MG63 (cell line): ENCODE measurements around the gene SUPV3L1. TPM values are rescaled to one million over a fixed set of nuclear protein-coding genes. Genes with fewer than 3 reads are reported as not detected.
A peak's percentile ranks its signal among the peaks of the same experiment; 100 is the strongest.

Source experiments
- DNase-seq: peaks from one replicate; pipeline ENCODE4 v3.0.0-alpha.2; 2020
- H3K27me3 ChIP-seq: fragments of 250-450 bp; sonication (Bioruptor Pico); 2 replicates; pipeline ENCODE4 v1.5.1; 2020; ENCODE audit warnings: mild to moderate bottlenecking, moderate library complexity
- H3K36me3 ChIP-seq: fragments of 250-450 bp; sonication (Bioruptor Pico); 2 replicates; pipeline ENCODE4 v1.5.1; 2020; ENCODE audit warnings: mild to moderate bottlenecking, moderate library complexity
- H3K4me3 ChIP-seq: fragments of 250-450 bp; sonication (Bioruptor Pico); 2 replicates; pipeline ENCODE4 v1.5.1; 2020; ENCODE audit warnings: mild to moderate bottlenecking, moderate library complexity
- H3K9me3 ChIP-seq: fragments of 250-450 bp; sonication (Bioruptor Pico); 2 replicates; pipeline ENCODE4 v1.5.1; 2020; ENCODE audit warnings: mild to moderate bottlenecking, moderate library complexity
- total RNA-seq: library from RNA; depleted of rRNA; stranded (reverse); fragments of >200 nt; shearing (Covaris generic); gene quantifications from 2 replicates; pipeline ENCODE4 v1.2.3, GENCODE V29; 2014; ENCODE audit warnings: low replicate concordance

Gene SUPV3L1
- total RNA-seq, 1 experiment from 2014 or later, result 21.2 TPM

DNA sequence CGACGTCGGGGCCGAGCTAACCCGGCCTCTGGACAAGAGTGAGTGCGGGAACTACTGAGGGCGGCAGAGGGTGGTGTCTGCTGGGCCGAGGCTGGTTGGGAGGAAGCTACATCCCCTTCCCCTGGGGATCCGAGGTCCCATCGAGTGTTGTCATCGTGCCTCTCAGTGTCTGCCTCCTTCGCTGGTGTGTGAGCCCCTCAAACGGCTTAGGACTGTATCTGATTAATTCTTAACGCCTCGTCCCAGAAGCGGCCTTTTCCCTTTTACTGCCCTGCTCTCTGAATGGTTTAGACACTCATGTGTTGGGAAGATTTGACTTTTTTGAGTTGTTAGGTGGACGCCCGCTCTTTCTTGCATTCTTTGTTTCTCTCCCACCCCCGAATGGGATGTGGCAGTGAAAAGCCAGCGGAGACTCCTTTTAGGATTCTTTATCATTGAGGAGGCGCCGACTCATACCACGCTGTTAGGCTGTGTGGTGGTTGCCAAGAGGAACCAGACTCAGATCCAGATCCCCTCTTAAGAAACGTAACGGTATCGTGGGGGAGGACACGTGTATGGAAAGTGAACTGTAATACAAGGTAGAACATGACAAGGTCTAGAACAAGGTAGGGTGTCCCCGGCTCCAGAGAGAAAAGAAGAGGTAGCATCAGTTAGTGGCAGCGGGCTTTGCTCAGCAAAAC lies 631 bp downstream of the SUPV3L1 start:
- H3K36me3 ChIP-seq, result peaks cover 18% of the 10 kb centered on the region
- H3K4me3 ChIP-seq, result peak overlapping the region; percentile 95
- H3K9me3 ChIP-seq, result no peaks in the 10 kb centered on the region
- DNase-seq, result peak; percentile 6
- H3K27me3 ChIP-seq, result no peaks in the 10 kb centered on the region

DNA sequence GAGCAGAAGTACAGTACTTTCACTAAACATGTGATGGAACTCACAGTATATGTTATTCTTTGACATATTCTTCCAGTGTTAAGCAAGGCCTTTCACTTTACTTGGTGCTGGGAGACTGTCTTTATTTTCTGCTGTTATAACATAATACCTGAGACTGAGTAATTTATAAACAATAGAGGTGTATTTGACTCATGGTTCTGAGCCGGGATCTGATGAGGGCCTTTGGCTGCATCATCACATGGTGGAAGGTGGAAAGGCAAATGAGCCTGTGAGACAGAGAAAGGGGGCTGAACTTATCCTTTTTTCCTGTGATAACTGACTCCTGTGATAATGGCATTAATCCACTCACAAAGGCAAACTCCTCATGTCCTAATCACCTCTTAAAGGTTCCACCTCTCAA lies 1.4 kb downstream of the SUPV3L1 start:
- peak overlapping the region; percentile 95 for H3K4me3 ChIP-seq
- H3K36me3 ChIP-seq, result peaks cover 23% of the 10 kb centered on the region
- no peak for DNase-seq
- no peaks in the 10 kb centered on the region for H3K9me3 ChIP-seq
- no peaks in the 10 kb centered on the region for H3K27me3 ChIP-seq

DNA sequence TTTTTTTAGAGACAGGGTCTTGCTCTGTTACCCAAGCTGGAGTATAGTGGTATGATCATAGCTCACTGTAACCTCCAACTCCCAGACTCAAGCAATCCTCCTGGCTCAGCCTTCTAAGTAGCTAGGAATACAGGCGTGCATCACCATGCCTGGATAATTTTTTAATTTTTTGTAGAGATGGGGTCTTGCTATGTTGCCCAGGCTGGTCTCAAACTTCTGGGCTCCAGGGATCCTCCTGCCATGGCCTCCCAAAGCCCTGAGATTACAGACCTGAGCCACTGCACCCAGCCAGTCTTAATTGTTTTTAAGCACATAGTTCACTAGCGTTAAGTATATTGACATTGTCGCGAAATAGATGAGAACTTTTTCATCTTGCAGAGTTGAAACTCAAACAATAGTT lies 2.0 kb downstream of the SUPV3L1 start:
- H3K4me3 ChIP-seq, result no peak overlapping the region
- DNase-seq, result no peak
- no peaks in the 10 kb centered on the region for H3K9me3 ChIP-seq
- peaks cover 29% of the 10 kb centered on the region for H3K36me3 ChIP-seq
- no peaks in the 10 kb centered on the region for H3K27me3 ChIP-seq

DNA sequence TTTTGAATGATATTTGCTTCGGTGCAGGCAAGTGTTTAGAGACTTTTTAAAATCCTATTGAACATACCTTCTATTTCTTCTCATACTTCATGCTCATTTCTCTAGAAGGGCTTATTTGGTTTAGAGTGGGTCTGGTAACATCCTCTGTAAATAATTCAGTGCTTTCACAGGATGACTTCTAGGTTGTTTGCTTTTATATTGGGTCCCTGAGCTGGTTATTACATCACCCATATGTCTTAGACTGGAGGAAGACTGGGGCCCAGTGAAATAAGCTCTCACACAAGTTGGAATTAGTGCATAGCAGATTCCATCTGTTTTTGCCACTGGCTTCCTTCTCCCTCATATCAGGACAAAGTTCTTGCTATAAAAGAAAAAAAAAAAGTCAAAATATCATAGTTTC lies 6.5 kb downstream of the SUPV3L1 start:
- no peak overlapping the region for H3K4me3 ChIP-seq
- H3K27me3 ChIP-seq, result no peaks in the 10 kb centered on the region
- no peak for DNase-seq
- peaks cover 45% of the 10 kb centered on the region for H3K36me3 ChIP-seq
- H3K9me3 ChIP-seq, result no peaks in the 10 kb centered on the region

DNA sequence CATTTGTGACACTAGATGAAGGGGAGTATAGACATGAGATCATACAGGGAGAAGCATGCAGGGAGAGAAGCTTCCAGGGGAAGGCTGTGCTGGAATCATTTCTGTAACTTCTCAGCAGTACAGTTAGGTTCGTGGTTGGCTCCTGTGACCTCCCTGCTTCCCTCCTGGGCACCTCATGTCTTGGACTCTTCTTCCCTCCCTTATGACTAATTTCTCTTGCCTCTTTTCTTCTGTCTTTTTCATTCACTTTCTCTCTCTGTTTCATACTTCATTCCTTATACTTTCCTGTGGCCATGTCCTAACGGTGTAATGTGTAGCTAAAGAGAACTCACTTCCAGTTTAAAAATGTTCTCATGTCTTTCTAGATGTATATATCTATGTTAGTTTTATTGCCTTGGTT lies 21.0 kb downstream of the SUPV3L1 start:
- H3K4me3 ChIP-seq, result no peak overlapping the region
- DNase-seq, result no peak
- no peaks in the 10 kb centered on the region for H3K27me3 ChIP-seq
- peaks cover 47% of the 10 kb centered on the region for H3K36me3 ChIP-seq
- H3K9me3 ChIP-seq, result no peaks in the 10 kb centered on the region

DNA sequence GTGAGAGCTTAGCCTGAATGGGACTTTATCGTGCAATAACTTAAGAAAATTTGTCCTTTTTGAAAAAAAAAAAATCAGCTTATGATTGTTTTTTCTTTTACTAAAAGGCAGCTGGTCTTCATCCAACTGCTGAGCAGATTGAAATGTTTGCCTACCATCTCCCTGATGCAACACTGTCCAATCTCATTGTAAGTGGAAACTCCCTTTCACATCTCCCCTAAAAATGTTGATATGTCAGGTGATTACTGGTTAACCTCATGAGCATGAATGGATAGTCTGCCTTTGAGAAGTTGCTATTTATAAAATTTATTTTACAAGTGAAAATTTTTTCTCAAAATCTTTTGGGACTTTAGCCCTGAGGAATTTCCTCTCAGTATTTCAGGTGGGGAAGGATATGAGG lies 22.3 kb downstream of the SUPV3L1 start:
- no peak for DNase-seq
- H3K4me3 ChIP-seq, result no peak overlapping the region
- peaks cover 50% of the 10 kb centered on the region for H3K36me3 ChIP-seq
- no peaks in the 10 kb centered on the region for H3K27me3 ChIP-seq
- no peaks in the 10 kb centered on the region for H3K9me3 ChIP-seq

DNA sequence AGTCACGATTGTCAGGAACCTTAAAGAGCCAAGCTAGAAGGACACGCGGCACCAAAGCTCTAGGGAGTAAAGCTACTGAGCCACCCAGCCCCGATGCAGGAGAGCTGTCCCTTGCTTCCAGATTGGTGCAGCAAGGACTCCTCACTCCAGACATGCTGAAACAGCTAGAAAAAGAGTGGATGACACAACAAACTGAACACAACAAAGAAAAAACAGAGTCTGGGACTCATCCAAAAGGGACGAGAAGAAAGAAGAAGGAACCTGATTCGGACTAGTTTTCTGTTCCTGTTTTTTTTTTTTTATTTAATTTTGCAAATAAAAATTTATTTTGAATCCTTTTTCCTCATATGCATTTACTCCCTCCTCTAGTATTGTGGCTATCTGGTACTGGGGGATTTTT lies 28.7 kb downstream of the SUPV3L1 start:
- no peak for DNase-seq
- Histone ChIP-seq H3K27me3 (no peaks in the 10 kb centered on the region), H3K9me3 (no peaks in the 10 kb centered on the region), H3K4me3 (no peak overlapping the region), H3K36me3 (peaks cover 34% of the 10 kb centered on the region)

DNA sequence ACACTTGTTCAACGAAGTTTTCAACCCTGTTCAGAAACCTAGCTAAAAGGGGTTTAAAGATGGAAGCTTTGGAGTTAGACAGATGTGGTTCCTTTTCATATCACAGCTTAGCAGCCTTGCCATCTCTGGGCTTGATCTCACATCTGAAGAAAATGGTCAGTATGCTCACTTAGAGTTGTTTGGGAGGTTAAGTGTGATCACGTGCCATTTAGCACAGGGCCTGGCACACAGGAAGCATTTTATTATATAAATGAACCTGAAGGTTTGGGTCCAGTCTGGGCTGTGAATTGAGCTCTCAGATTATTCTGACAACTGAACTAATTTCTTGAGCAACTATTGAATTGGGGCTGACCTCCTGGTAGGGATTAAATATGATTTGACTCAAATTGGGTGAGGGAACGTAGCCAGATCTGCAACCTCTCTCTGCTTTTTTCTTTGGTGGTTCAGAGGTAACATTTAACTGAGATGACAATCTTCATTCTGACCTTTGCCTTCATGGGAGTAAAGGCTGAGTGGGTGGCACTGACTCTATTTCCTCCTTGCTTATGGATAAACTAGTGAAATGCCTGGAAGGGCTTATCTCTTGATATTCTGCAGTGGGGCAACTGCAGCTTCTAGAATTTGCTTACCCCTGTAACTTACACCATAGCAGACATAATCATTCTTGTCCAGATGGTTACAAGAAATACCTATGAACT lies 29.9 kb downstream of the SUPV3L1 start:
- no peak for DNase-seq
- H3K27me3 ChIP-seq, result no peaks in the 10 kb centered on the region
- no peaks in the 10 kb centered on the region for H3K9me3 ChIP-seq
- no peak overlapping the region for H3K4me3 ChIP-seq
- H3K36me3 ChIP-seq, result peaks cover 26% of the 10 kb centered on the region

DNA sequence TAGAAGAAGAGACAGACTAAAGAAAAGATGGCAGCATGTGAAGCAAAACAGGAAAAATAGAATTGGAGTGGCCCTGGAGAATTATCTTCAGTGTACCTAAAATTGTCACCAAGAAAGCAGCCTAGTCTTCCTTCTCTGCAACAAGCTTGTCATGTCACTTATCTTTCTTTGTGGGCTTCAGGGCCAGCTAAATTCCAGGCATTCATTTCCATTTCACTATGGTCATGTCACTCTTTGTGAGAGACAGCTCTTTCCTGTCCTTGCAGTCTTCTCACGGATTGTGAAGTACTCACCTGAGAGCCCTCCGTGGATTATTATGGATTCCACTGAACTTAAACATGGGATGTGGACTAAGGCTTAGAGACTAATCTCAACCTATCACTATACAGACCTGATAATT lies 31.1 kb downstream of the SUPV3L1 start:
- peaks cover 21% of the 10 kb centered on the region for H3K36me3 ChIP-seq
- no peak for DNase-seq
- H3K4me3 ChIP-seq, result no peak overlapping the region
- H3K9me3 ChIP-seq, result no peaks in the 10 kb centered on the region
- no peaks in the 10 kb centered on the region for H3K27me3 ChIP-seq

DNA sequence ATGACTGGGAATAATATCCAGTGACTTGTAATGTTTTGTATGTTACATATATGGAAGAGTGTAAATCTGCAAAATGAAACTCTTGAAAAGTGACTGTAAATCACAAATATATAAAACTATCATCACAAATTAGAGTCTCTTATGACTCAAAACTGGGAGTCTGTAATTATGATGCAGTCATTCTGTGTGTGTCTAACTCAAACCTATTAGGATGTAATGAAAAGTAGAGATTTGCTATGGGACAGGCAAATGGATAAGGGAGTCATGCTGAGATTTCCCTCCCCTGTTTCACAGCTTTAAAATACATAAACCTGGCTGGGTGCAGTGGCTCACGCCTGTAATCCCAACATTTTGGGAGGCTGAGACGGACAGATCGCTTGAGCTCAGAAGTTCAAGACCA lies 31.5 kb downstream of the SUPV3L1 start:
- Histone ChIP-seq H3K27me3 (no peaks in the 10 kb centered on the region), H3K4me3 (no peak overlapping the region), H3K36me3 (peaks cover 17% of the 10 kb centered on the region), H3K9me3 (no peaks in the 10 kb centered on the region)
- DNase-seq, result no peak

DNA sequence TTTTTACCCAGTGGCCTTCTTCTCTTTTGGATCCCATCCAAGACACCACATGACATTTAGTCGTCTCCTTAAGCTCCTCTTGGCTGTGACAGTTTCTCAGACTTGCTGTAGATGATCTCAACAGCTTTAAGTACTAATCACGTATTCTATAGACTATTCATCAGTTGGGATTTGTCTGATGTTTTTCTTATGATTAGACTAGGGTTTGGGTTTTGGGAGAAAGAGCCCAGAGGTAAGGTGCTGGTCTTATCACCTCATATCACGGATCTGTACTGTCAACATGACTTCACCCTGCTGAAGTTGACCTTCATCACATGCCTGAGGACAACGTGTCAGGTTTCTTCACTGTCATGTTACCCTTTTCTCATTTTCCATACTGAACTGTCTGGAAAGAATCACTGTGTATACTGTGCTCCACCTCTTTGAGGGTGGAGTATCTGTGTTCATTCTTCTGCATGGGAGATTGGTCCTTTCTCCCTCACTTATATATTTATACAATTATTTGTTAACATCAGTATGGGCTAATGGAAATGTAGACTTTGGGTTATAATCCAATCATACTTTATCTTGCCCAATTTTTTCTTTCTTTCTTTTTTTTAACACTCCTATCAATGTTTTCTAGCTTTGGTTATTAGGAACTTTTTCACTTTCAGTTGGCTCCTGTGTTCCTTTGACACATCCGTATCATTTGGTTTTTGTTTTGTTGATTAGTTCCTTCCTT lies 33.7 kb downstream of the SUPV3L1 start:
- no peak overlapping the region for H3K4me3 ChIP-seq
- no peak for DNase-seq
- H3K9me3 ChIP-seq, result no peaks in the 10 kb centered on the region
- H3K27me3 ChIP-seq, result no peaks in the 10 kb centered on the region
- H3K36me3 ChIP-seq, result peaks cover 3% of the 10 kb centered on the region; the same call in 1 of the 2 replicates

DNA sequence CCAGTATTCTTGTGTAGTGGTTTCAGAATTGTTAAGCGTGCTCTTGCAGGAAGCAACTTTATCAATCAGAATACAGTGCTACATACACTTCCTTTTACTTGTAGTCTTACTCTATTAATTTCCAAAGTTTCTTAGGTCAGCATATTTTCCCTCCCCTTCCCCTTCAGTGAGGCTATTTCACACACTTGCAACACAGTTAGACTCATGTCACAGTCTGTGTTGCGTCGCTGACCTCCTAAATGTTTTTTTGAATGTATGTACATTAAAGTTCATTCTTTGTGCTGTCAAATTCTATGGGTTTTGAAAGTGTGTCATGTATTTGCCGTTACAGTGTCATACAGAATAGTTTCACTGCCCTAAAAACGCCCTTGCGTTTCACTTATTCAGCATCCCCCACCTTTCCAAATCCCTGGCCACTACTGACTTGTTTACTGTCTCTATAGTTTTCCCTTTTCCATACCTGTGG lies 34.7 kb downstream of the SUPV3L1 start:
- no peaks in the 10 kb centered on the region for H3K36me3 ChIP-seq
- DNase-seq, result no peak
- no peaks in the 10 kb centered on the region for H3K27me3 ChIP-seq
- no peaks in the 10 kb centered on the region for H3K9me3 ChIP-seq
- H3K4me3 ChIP-seq, result no peak overlapping the region

DNA sequence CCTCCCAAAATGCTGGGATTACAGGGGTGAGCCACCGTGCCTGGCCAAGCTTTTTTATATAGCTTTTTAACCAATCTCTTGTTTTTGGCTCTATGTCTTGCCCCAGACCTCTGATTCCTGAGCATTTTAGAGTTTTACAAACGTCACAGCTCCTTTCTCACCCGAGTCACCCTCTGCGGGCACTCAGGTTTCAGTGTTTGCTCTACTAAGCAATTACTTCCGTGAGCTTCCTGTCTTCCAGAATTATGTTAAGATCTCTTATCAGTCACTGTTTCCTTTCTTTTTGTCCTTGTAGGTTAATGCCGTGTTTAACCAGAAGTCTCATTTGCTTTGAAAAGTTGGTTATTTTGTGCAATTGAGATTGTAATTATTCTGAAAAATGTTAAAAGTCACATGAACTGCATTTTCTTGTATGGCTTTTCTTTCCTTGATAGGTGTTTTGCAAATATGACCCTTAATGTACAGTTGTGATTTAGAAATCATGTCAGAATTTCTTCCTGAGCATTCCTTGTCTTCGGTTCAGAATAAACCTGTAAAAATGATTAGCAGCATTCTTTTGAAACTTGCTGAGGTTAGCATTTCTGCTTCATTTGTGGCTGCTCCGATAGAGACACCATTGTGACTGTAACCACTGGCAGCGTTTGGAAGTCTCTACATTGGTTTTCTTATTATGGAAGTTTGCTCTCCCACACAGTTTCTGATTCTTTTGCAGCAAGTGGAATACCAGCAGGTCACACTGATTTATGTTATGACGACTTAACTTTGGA lies 35.6 kb downstream of the SUPV3L1 start:
- Histone ChIP-seq H3K4me3 (no peak overlapping the region), H3K27me3 (no peaks in the 10 kb centered on the region), H3K36me3 (no peaks in the 10 kb centered on the region), H3K9me3 (no peaks in the 10 kb centered on the region)
- no peak for DNase-seq

DNA sequence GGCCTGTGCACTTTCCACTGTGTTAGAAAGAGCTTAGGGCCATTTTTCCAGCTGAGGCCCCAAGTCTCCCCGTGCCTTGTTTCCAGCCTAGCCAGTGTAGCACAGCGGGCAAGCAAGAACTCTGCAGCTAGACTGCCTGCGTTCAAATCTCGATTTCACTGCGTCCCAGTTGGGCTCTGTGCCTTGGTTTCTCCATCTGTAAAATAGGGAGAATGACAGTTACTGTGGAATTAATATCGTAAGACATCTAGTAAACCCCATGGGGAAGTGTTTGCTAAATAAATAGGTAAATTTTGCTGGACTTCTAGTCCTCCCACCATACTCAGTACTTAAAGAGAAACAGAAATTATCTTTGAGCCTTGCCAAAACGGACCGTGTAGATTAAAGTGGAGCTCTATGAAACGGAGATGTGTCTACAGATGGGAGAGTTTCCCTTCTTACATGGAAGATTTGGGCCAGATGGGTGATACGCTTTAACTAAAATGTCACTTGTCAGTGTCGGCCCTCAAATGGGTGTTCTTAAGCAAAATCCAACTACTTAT lies 36.6 kb downstream of the SUPV3L1 start:
- Histone ChIP-seq H3K4me3 (no peak overlapping the region), H3K36me3 (no peaks in the 10 kb centered on the region), H3K9me3 (no peaks in the 10 kb centered on the region), H3K27me3 (no peaks in the 10 kb centered on the region)
- DNase-seq, result no peak

DNA sequence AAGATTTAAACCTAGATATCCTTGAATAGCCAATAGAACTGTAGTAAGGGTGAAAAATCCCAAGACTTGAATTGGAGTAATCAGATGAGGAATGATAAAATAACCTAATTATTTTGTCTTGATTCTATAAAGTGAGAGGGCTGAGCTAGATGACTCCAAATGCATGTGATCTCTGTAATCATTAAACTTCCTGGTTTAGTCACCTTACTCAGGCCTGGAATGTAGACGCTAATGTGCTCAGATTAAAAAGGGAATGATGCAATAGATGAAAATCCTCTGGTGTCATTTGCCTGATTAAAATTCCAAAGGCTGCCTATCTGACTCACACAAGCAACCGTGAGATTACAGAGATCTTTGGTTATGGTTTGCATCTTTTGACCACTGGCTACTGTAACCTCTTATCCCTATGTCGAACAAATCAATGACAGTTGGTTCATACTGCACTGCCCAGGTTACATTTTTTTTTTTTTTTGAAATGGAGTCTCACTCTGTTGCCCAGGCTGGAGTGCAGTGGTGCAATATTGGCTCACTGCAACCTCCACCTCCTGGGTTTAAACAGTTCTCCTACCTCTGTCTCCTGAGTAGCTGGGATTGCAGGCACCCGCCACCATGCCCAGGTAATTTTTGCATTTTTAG lies 37.2 kb downstream of the SUPV3L1 start:
- DNase-seq, result no peak
- H3K4me3 ChIP-seq, result no peak overlapping the region
- H3K9me3 ChIP-seq, result no peaks in the 10 kb centered on the region
- H3K36me3 ChIP-seq, result no peaks in the 10 kb centered on the region
- H3K27me3 ChIP-seq, result no peaks in the 10 kb centered on the region

DNA sequence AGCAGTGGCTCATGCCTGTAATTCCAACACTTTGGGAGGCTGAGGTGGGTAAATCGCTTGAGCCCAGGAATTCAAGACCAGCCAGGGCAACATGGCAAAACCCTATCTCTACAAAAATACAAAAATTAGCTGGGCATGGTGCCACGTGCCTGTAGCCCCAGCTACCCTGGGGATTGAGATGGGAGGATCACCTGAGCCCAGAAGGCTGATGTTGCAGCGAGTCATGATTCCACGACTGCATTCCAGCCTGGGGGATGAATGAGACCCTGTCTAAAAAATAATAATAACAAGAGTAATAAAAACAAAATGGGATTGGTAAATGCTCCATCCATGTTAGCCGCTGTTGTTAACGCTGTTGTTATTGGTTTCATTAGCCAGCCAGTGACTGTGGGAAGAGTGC lies 38.8 kb downstream of the SUPV3L1 start:
- Histone ChIP-seq H3K27me3 (no peaks in the 10 kb centered on the region), H3K9me3 (no peaks in the 10 kb centered on the region), H3K4me3 (no peak overlapping the region), H3K36me3 (no peaks in the 10 kb centered on the region)
- DNase-seq, result no peak
